Trophoblast cell (in vitro differentiated cells and primary cell): ENCODE data around the gene RIC3.

Experiments
- DNase-seq, 2 donors: peaks; one replicate each; pipeline ENCODE4 v3.0.0-alpha.2; 2016
- H2AFZ ChIP-seq: 2 replicates; pipeline ENCODE4 v1.6.1; 2013; ENCODE audit warnings: low read length, moderate library complexity, mild to moderate bottlenecking; ENCODE audit not compliant: insufficient read depth, poor library complexity
- H2AK5ac ChIP-seq: 2 replicates; pipeline ENCODE4 v1.6.1; 2013; ENCODE audit warnings: mild to moderate bottlenecking, low read length
- H2BK120ac ChIP-seq: 2 replicates; pipeline ENCODE4 v1.6.1; 2013; ENCODE audit warnings: low read length, mild to moderate bottlenecking, moderate library complexity; ENCODE audit not compliant: insufficient read depth, poor library complexity
- H2BK12ac ChIP-seq: 2 replicates; pipeline ENCODE4 v1.6.1; 2013; ENCODE audit warnings: mild to moderate bottlenecking, low read length, moderate library complexity
- H2BK5ac ChIP-seq: 2 replicates; pipeline ENCODE4 v1.6.1; 2013; ENCODE audit warnings: low read length, low read depth, moderate library complexity, mild to moderate bottlenecking; ENCODE audit not compliant: poor library complexity
- H3K14ac ChIP-seq: 2 replicates; pipeline ENCODE4 v1.6.1; 2013; ENCODE audit warnings: mild to moderate bottlenecking, low read length
- H3K18ac ChIP-seq: 2 replicates; pipeline ENCODE4 v1.6.1; 2013; ENCODE audit warnings: mild to moderate bottlenecking, low read length
- H3K23ac ChIP-seq: 2 replicates; pipeline ENCODE4 v1.6.1; 2013; ENCODE audit warnings: low read length
- H3K27ac ChIP-seq: 2 replicates; pipeline ENCODE4 v1.5.1; 2013; ENCODE audit warnings: low read depth, mild to moderate bottlenecking, inconsistent platforms, low read length, moderate library complexity
- H3K27me3 ChIP-seq: 2 replicates; pipeline ENCODE4 v1.6.1; 2013; ENCODE audit warnings: inconsistent platforms, mild to moderate bottlenecking, low read length, moderate library complexity; ENCODE audit not compliant: insufficient read depth
- H3K36me3 ChIP-seq, 2 experiments: 1 replicate in 1 of 2; 2 replicates in 1 of 2; pipeline ENCODE4 v1.6.1; 2013; ENCODE audit warnings: low read length in 2 of 2, mild to moderate bottlenecking in 2 of 2, moderate library complexity in 1 of 2; ENCODE audit not compliant: insufficient read depth in 2 of 2, control insufficient read depth in 1 of 2
- H3K4ac ChIP-seq: 2 replicates; pipeline ENCODE4 v1.6.1; 2013; ENCODE audit warnings: low read depth, mild to moderate bottlenecking, low read length, moderate library complexity
- H3K4me1 ChIP-seq, 2 experiments: 1 replicate in 1 of 2; 2 replicates in 1 of 2; pipeline ENCODE4 v1.6.1; 2013; ENCODE audit warnings: low read length in 2 of 2, mild to moderate bottlenecking in 2 of 2, moderate library complexity in 1 of 2; ENCODE audit not compliant: insufficient read depth in 2 of 2, control insufficient read depth in 1 of 2
- H3K4me2 ChIP-seq: 2 replicates; pipeline ENCODE4 v1.6.1; 2013; ENCODE audit warnings: inconsistent platforms, mild to moderate bottlenecking, low read length, moderate library complexity
- H3K4me3 ChIP-seq: 2 replicates; pipeline ENCODE4 v1.5.1; 2013; ENCODE audit warnings: mild to moderate bottlenecking, low read depth, low read length, inconsistent platforms
- H3K79me1 ChIP-seq: one replicate; pipeline ENCODE4 v1.6.1; 2013; ENCODE audit warnings: low read length
- H3K79me2 ChIP-seq: 2 replicates; pipeline ENCODE4 v1.6.1; 2013; ENCODE audit warnings: low read length, mild to moderate bottlenecking; ENCODE audit not compliant: control insufficient read depth, insufficient read depth, poor library complexity
- H3K9ac ChIP-seq: 2 replicates; pipeline ENCODE4 v1.6.1; 2013; ENCODE audit warnings: mild to moderate bottlenecking, low read length
- H3K9me3 ChIP-seq: 2 replicates; pipeline ENCODE4 v1.6.1; 2013; ENCODE audit warnings: low read depth, mild to moderate bottlenecking, control low read depth, inconsistent platforms, low read length; ENCODE audit not compliant: insufficient read depth
- H4K12ac ChIP-seq: 2 replicates; pipeline ENCODE4 v1.6.1; 2013; ENCODE audit warnings: low read depth, mild to moderate bottlenecking, low read length, moderate library complexity
- H4K8ac ChIP-seq: 2 replicates; pipeline ENCODE4 v1.6.1; 2013; ENCODE audit warnings: low read depth, mild to moderate bottlenecking, low read length, moderate library complexity
- H4K91ac ChIP-seq: one replicate; pipeline ENCODE4 v1.6.1; 2013; ENCODE audit warnings: low read depth, mild to moderate bottlenecking, low read length, moderate library complexity
- WGBS: extraction: QIAGEN DNeasy Blood & Tissue Kit; methylation state at CpG from one replicate; pipeline ENCODE4 v1.1.7; 2013; ENCODE audit warnings: missing lambda C conversion rate; ENCODE audit not compliant: insufficient read length, insufficient coverage; ENCODE audit errors: extremely low coverage; 5-methylcytosine and 5-hydroxymethylcytosine counted together

RIC3 gene

DNA sequence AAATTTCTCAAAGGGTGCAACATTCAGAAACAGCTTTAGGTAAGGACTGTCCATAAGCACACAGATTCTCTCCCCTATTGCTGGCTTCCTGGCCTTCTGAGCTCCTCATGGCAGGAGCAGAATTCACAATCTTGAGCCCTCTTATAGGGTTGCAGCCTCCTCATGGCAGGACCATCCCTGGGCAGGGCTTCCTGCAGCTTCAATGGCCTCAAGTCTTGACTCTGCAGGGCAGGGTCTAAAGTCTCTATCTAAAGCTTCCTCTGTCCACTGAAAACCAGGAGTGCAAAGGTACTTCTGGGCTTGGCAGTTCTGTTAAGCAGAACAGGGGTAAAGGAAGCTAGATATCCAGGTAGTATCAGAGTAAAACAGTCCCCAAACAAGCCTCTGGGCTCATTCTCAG is 59.1 kb downstream of the RIC3 start:
- no peak overlapping the region for H3K9ac ChIP-seq
- H3K27ac ChIP-seq, result no peak overlapping the region
- H3K9me3 ChIP-seq, result peaks cover 3% of the 10 kb centered on the region
- H2BK120ac ChIP-seq, result no peak overlapping the region
- H3K27me3 ChIP-seq, result no peaks in the 10 kb centered on the region
- DNase-seq, result no peak
- H4K91ac ChIP-seq, result no peak overlapping the region
- H2AFZ ChIP-seq, result no peak overlapping the region
- no peak overlapping the region for H3K23ac ChIP-seq
- no peak overlapping the region for H2BK12ac ChIP-seq
- H3K36me3 ChIP-seq, result no peaks in the 10 kb centered on the region
- no peak overlapping the region for H3K14ac ChIP-seq
- no peaks in the 10 kb centered on the region for H3K4me1 ChIP-seq
- no peak overlapping the region for H4K8ac ChIP-seq
- no peaks in the 10 kb centered on the region for H3K79me2 ChIP-seq
- H2BK5ac ChIP-seq, result no peak overlapping the region
- H3K4ac ChIP-seq, result no peak overlapping the region
- H4K12ac ChIP-seq, result no peak overlapping the region
- no peak overlapping the region for H3K4me2 ChIP-seq
- no peak overlapping the region for H2AK5ac ChIP-seq
- H3K79me1 ChIP-seq, result no peaks in the 10 kb centered on the region
- H3K18ac ChIP-seq, result no peak overlapping the region
- no peak overlapping the region for H3K4me3 ChIP-seq

DNA sequence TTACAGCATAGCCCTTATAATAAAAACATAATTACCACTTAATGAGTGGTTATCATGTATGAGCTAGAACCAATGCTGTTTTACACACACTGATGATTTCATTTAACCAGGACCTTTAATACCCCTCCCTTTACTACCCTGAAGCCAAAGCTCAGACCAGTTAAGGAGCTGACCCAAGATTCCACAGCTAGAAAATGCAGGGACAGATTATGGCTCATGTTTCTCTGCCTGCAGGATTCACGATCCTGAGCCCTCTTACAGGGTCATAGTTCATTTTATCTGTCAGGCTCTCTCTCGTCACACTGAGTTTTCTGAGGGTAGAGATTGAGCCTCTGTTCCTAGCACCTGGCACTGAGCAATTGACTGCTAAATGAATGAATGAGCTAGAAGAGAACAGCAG is 60.4 kb downstream of the RIC3 start:
- H2BK120ac ChIP-seq, result no peak overlapping the region
- H3K36me3 ChIP-seq, result no peaks in the 10 kb centered on the region
- H2AK5ac ChIP-seq, result no peak overlapping the region
- H3K9me3 ChIP-seq, result peaks cover 3% of the 10 kb centered on the region
- no peak overlapping the region for H2BK12ac ChIP-seq
- H4K8ac ChIP-seq, result no peak overlapping the region
- H3K79me2 ChIP-seq, result no peaks in the 10 kb centered on the region
- H3K9ac ChIP-seq, result no peak overlapping the region
- H3K14ac ChIP-seq, result no peak overlapping the region
- H3K4ac ChIP-seq, result no peak overlapping the region
- H2AFZ ChIP-seq, result no peak overlapping the region
- DNase-seq, result no peak
- H3K27me3 ChIP-seq, result no peaks in the 10 kb centered on the region
- no CpG with 5 or more reads among the region's 2 CpGs for WGBS
- H4K91ac ChIP-seq, result no peak overlapping the region
- H4K12ac ChIP-seq, result no peak overlapping the region
- H2BK5ac ChIP-seq, result no peak overlapping the region
- no peaks in the 10 kb centered on the region for H3K79me1 ChIP-seq
- H3K4me2 ChIP-seq, result no peak overlapping the region
- no peak overlapping the region for H3K23ac ChIP-seq
- H3K4me3 ChIP-seq, result no peak overlapping the region
- no peaks in the 10 kb centered on the region for H3K4me1 ChIP-seq
- H3K18ac ChIP-seq, result no peak overlapping the region
- no peak overlapping the region for H3K27ac ChIP-seq

DNA sequence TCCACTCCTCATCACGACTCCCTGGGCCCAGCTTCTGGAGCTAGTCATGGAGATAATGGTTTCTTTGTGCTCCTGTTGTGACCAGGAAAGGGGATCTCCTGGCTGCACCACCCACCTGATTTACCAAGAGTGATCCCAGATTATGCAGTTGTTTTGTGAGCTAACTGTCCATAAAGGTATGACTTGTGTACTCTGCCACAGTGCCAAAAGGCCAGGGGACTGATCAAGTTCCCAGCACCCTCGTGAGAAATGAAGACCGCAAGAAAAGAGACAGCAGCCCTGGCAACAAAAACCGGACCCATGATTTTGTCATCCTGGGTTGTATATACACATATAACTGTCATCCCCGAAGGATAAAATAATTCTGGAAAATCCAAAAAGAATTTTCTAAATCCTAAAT is 61.2 kb downstream of the RIC3 start:
- Histone ChIP-seq H3K36me3 (peaks cover 0 to 3% of the 10 kb centered on the region in 2 experiments), H4K8ac (no peak overlapping the region), H2AFZ (no peak overlapping the region), H3K18ac (no peak overlapping the region), H3K4me2 (no peak overlapping the region), H3K4me1 (no peaks in the 10 kb centered on the region), H3K27me3 (no peaks in the 10 kb centered on the region), H2BK120ac (no peak overlapping the region), H3K9ac (no peak overlapping the region), H3K4me3 (no peak overlapping the region), H3K23ac (no peak overlapping the region), H4K91ac (no peak overlapping the region), H3K4ac (no peak overlapping the region), H3K79me2 (no peaks in the 10 kb centered on the region), H3K27ac (no peak overlapping the region), H4K12ac (no peak overlapping the region), H2BK12ac (no peak overlapping the region), H2BK5ac (no peak overlapping the region), H3K14ac (no peak overlapping the region), H3K79me1 (no peaks in the 10 kb centered on the region), H2AK5ac (no peak overlapping the region), H3K9me3 (no peaks in the 10 kb centered on the region)
- no CpG with 5 or more reads among the region's 5 CpGs for WGBS
- no peak for DNase-seq

DNA sequence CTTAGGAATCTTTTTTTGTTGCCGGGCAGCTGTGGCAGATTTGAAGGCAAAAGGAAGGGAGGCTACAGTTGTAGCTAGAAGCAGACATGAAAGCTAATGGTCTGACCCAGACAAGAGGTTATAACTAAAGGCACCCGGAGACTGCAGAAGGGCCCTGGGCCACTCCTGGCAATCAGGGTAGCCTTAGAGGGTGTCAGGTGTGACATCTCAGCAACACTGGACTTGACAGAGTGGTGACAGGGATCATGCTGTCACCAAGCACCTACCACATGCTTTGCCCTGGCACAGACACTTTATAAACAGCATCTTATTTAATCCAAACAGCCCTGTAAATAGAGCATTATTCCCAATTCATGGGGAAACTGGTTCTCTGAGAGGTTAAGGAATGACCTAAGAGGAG is 62.1 kb downstream of the RIC3 start:
- no peaks in the 10 kb centered on the region for H3K9me3 ChIP-seq
- H3K9ac ChIP-seq, result no peak overlapping the region
- no peak overlapping the region for H3K18ac ChIP-seq
- no peak overlapping the region for H3K27ac ChIP-seq
- H3K4me1 ChIP-seq, result no peaks in the 10 kb centered on the region
- H3K27me3 ChIP-seq, result no peaks in the 10 kb centered on the region
- H4K12ac ChIP-seq, result no peak overlapping the region
- no CpG with 5 or more reads among the region's 2 CpGs for WGBS
- H2AK5ac ChIP-seq, result no peak overlapping the region
- H3K4ac ChIP-seq, result no peak overlapping the region
- H3K14ac ChIP-seq, result no peak overlapping the region
- H3K79me2 ChIP-seq, result no peaks in the 10 kb centered on the region
- H2BK5ac ChIP-seq, result no peak overlapping the region
- no peak overlapping the region for H3K23ac ChIP-seq
- H3K79me1 ChIP-seq, result no peaks in the 10 kb centered on the region
- H3K4me2 ChIP-seq, result no peak overlapping the region
- H2BK12ac ChIP-seq, result no peak overlapping the region
- H2AFZ ChIP-seq, result no peak overlapping the region
- H4K91ac ChIP-seq, result no peak overlapping the region
- DNase-seq, result no peak
- no peak overlapping the region for H4K8ac ChIP-seq
- no peak overlapping the region for H3K4me3 ChIP-seq
- H2BK120ac ChIP-seq, result no peak overlapping the region
- peaks cover 2 to 6% of the 10 kb centered on the region in 2 experiments for H3K36me3 ChIP-seq
